Ascending aorta (tissue), 2 donors: ENCODE measurements around the gene TAS2R31. TPM values are rescaled to one million over a fixed set of nuclear protein-coding genes. Genes with fewer than 3 reads are reported as not detected.

Experiments
- DNase-seq, 2 donors: peaks; one replicate each; pipeline ENCODE4 v3.0.0-alpha.2; 2019; ENCODE audit warnings: low spot score in 2 of 2
- H3K27ac ChIP-seq, 2 donors: fragments of 200-600 bp; sonication (generic); one replicate each; pipeline ENCODE4 v1.5.1; 2016 to 2017; ENCODE audit warnings: mild to moderate bottlenecking in 1 of 2
- H3K27me3 ChIP-seq: fragments of 200-600 bp; sonication (generic); one replicate; pipeline ENCODE4 v1.5.1; 2017
- H3K36me3 ChIP-seq, 2 donors: fragments of 200-600 bp; sonication (generic); one replicate each; pipeline ENCODE4 v1.5.1; 2016
- H3K4me1 ChIP-seq, 2 donors: fragments of 200-600 bp; sonication (generic); one replicate each; pipeline ENCODE4 v1.5.1; 2016 to 2017; ENCODE audit warnings: mild to moderate bottlenecking in 1 of 2
- H3K4me3 ChIP-seq, 2 donors: fragments of 200-600 bp; sonication (generic); one replicate each; pipeline ENCODE4 v1.5.1; 2016 to 2017; ENCODE audit warnings: mild to moderate bottlenecking in 1 of 2
- H3K9me3 ChIP-seq, 2 donors: fragments of 200-600 bp; sonication (generic); one replicate each; pipeline ENCODE4 v1.5.1; 2016
- CTCF ChIP-seq, 3 experiments: fragments of 200-600 bp in 2 of 3; fragments of 450-650 bp in 1 of 3; sonication (generic) in 2 of 3; IDR thresholded peaks; one replicate each; pipeline ENCODE4 v1.5.1; 2016 to 2019; ENCODE audit warnings: antibody characterized with exemption in 3 of 3, mild to moderate bottlenecking in 1 of 3, moderate library complexity in 1 of 3
- intact Hi-C: fragments of 100-400 bp; cut with DNase I; formaldehyde crosslinking; loops from one replicate; pipeline ENCODE4 v1.15.1; 2023
- total RNA-seq: library from RNA; depleted of rRNA; stranded (reverse); fragments of >200 nt; gene quantifications from one replicate; pipeline ENCODE4 v1.1.0, GENCODE V29; 2016

TAS2R31 gene
- total RNA-seq, 1 donor from 2014 or later, result not detected

- Histone ChIP-seq H3K36me3 (peaks cover 0 to 6% of the 10 kb centered on the region in 2 donors), H3K4me1 (no peaks in the 10 kb centered on the region), H3K27ac (no peak overlapping the region), H3K9me3 (peaks cover 0 to 7% of the 10 kb centered on the region in 2 donors), H3K4me3 (no peak overlapping the region), H3K27me3 (no peaks in the 10 kb centered on the region)
- TF ChIP-seq CTCF (IDR thresholded peaks at IDR 0.05), result no peak
- intact Hi-C loops, result no loop called here
- DNase-seq, result no peak
These were observed 36.9 kb downstream of the TAS2R31 start for GRCh38 chr12:10994307-10994706.

GRCh38 chr12:10989107-10989506 is 42.1 kb downstream of the TAS2R31 start:
- Histone ChIP-seq H3K9me3 (peaks cover 0 to 7% of the 10 kb centered on the region in 2 donors), H3K4me1 (no peaks in the 10 kb centered on the region), H3K4me3 (no peak overlapping the region), H3K36me3 (peaks cover 0 to 5% of the 10 kb centered on the region in 2 donors), H3K27ac (no peak overlapping the region), H3K27me3 (no peaks in the 10 kb centered on the region)
- DNase-seq, result no peak
- intact Hi-C loops, result no loop called here
- TF ChIP-seq CTCF (IDR thresholded peaks at IDR 0.05), result no peak

GRCh38 chr12:10986812-10987211 is 44.4 kb downstream of the TAS2R31 start, which contains the start of gene TAS2R50:
TAS2R50 (minus strand) TSS chr12:10986912; CDS start chr12:10986860, 52 bp downstream.
- H3K27me3 ChIP-seq, result no peaks in the 10 kb centered on the region
- DNase-seq, result no peak
- no peaks in the 10 kb centered on the region for H3K36me3 ChIP-seq
- H3K9me3 ChIP-seq, result peaks cover 0 to 7% of the 10 kb centered on the region in 2 donors
- intact Hi-C loops, result no loop called here
- no peaks in the 10 kb centered on the region for H3K4me1 ChIP-seq
- TF ChIP-seq CTCF (IDR thresholded peaks at IDR 0.05), result no peak
- no peak within 1 kb of the TSS for H3K27ac ChIP-seq
- H3K4me3 ChIP-seq, result no peak within 1 kb of the TSS

GRCh38 chr12:10982244-10982643 is 49.0 kb downstream of the TAS2R31 start:
- Histone ChIP-seq H3K9me3 (no peaks in the 10 kb centered on the region), H3K4me3 (no peak overlapping the region), H3K27me3 (no peaks in the 10 kb centered on the region), H3K27ac (no peak overlapping the region), H3K36me3 (no peaks in the 10 kb centered on the region), H3K4me1 (no peaks in the 10 kb centered on the region)
- intact Hi-C loops, result no loop called here
- DNase-seq, result no peak
- no peak for TF ChIP-seq CTCF (IDR thresholded peaks at IDR 0.05)

Other genes with a start within 250 kb of the TAS2R31 start
- not detected for gene TAS2R7, start 228.8 kb downstream of the TAS2R31 start, total RNA-seq
- not detected for gene TAS2R8, start 224.1 kb downstream of the TAS2R31 start, total RNA-seq
- not detected for gene TAS2R9, start 221.2 kb downstream of the TAS2R31 start, total RNA-seq
- not detected for gene TAS2R10, start 205.0 kb downstream of the TAS2R31 start, total RNA-seq
- not detected for gene PRR4, start 181.9 kb downstream of the TAS2R31 start, total RNA-seq
- not detected for gene PRH1, start 147.2 kb downstream of the TAS2R31 start, total RNA-seq
- 1.4 TPM for gene TAS2R13, start 121.8 kb downstream of the TAS2R31 start, total RNA-seq
- not detected for gene PRH2, start 102.2 kb downstream of the TAS2R31 start, total RNA-seq
- gene TAS2R14, start 92.1 kb downstream of the TAS2R31 start, total RNA-seq, result not detected
- not detected for gene TAS2R50, start 44.5 kb downstream of the TAS2R31 start, total RNA-seq
- 4.7 TPM for gene TAS2R20, start 33.1 kb downstream of the TAS2R31 start, total RNA-seq
- not detected for gene TAS2R19, start 8.8 kb downstream of the TAS2R31 start, total RNA-seq
- gene TAS2R46, start 30.9 kb upstream of the TAS2R31 start, total RNA-seq, result 23.2 TPM
- not detected for gene TAS2R43, start 60.9 kb upstream of the TAS2R31 start, total RNA-seq
- gene TAS2R30, start 103.2 kb upstream of the TAS2R31 start, total RNA-seq, result 3.6 TPM
- 8.0 TPM for gene SMIM10L1, start 139.8 kb upstream of the TAS2R31 start, total RNA-seq
- not detected for gene TAS2R42, start 155.5 kb upstream of the TAS2R31 start, total RNA-seq
- gene PRB3, start 238.3 kb upstream of the TAS2R31 start, total RNA-seq, result not detected